Transverse colon (tissue), 3 donors: ENCODE data around the gene HSPB3.

Experiments
- CTCF ChIP-seq, 5 experiments: fragments of 200-600 bp in 3 of 5; fragments of 450-650 bp in 2 of 5; sonication (generic) in 3 of 5; IDR thresholded peaks; 1 replicate in 2 of 5; 2 replicates in 3 of 5; pipeline ENCODE4 v1.5.1; 2016 to 2017; ENCODE audit warnings: antibody characterized with exemption in 5 of 5, inconsistent platforms in 3 of 5, mild to moderate bottlenecking in 2 of 5, moderate library complexity in 1 of 5
- POLR2A ChIP-seq: fragments of 450-650 bp; IDR thresholded peaks from one replicate; pipeline ENCODE4 v1.6.1; 2016; ENCODE audit warnings: antibody characterized with exemption, mild to moderate bottlenecking, moderate library complexity

DNA sequence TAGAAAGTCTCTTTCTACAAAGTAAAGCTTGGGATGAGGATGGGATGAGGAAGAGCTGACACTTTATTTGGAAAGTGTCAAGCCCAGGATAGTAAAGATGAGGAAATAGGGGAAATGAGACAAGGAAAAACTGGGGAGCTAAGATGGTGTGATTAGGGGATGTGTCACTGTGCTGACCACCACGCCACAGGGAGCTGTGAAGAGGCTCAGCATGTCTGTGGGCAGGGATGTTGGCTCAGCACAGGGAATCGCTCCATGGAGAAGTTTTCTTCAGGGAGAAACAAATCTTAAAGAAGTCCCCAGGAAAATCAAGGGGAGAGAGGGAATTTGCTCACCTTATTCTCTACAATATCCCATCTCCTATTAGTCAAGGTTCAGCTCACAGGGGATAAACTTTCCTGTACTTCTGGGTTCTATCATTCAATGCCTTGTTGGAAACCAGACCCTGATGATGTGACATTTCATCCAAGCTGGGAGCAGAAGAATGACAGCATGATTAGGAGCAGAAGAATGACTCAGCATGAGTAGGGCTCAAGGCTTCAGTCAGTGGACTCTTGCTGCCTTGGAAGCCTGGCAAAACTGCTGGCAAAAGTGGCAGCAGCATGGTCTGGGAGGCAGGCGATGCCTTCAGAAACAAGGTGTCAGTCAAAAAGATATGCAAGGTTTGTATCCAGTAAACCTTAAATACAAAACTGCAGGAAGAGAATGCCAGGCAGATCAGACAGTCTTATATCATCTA, 4.9 kb downstream of the HSPB3 start:
- TF ChIP-seq CTCF (IDR thresholded peaks at IDR 0.05) (no peak), POLR2A (no peak)
